WTC11 (cell line): ENCODE data around the gene LMLN. TPM values are rescaled to one million over a fixed set of nuclear protein-coding genes. Genes with fewer than 3 reads are reported as not detected.
A peak's percentile ranks its signal among the peaks of the same experiment; 100 is the strongest.
"Not testable (repeated sequence)": the region's sequence is repeated elsewhere in the genome, so short reads cannot be mapped to it uniquely, and the experiment has no call there.

Source experiments
- ATAC-seq: fragments of 200-7000 bp; cut with Tn5 transposase; 2 replicates; pipeline ENCODE4 v1.10.0; 2021; ENCODE audit warnings: mild to moderate bottlenecking, moderate library complexity
- CTCF ChIA-PET: fragments of 300-600 bp; sonication (Branson Sonifier 250); formaldehyde crosslinking; loops from one replicate; lab custom pipeline; 2021; ENCODE audit warnings: antibody characterized with exemption; lab: Charles Lee
- POLR2A ChIA-PET: fragments of 350-600 bp; sonication (Branson Sonifier 250); formaldehyde crosslinking; loops from one replicate; lab custom pipeline; 2021; ENCODE audit warnings: antibody characterized with exemption; lab: Charles Lee
- DNase-seq: peaks from one replicate; pipeline ENCODE4 v3.0.0; 2021; ENCODE audit warnings: low spot score
- H3K27ac Mint-ChIP-seq: 2 replicates; pipeline ENCODE4 v1.8.0; 2021; ENCODE audit warnings: mixed read lengths
- H3K27me3 Mint-ChIP-seq: 2 replicates; pipeline ENCODE4 v1.8.0; 2021; ENCODE audit warnings: low read depth, mild to moderate bottlenecking, moderate library complexity, mixed read lengths
- H3K36me3 Mint-ChIP-seq: 2 replicates; pipeline ENCODE4 v1.8.0; 2021; ENCODE audit warnings: mixed read lengths
- H3K4me1 Mint-ChIP-seq: 2 replicates; pipeline ENCODE4 v1.8.0; 2022; ENCODE audit warnings: mixed read lengths
- H3K4me3 Mint-ChIP-seq: 2 replicates; pipeline ENCODE4 v1.8.0; 2021; ENCODE audit warnings: mild to moderate bottlenecking, moderate library complexity, mixed read lengths
- H3K9me3 Mint-ChIP-seq: 2 replicates; pipeline ENCODE4 v1.8.0; 2021; ENCODE audit warnings: mixed read lengths
- CBFB ChIP-seq: sonication (generic); formaldehyde crosslinking; IDR thresholded peaks from 2 replicates; pipeline ENCODE4 v1.8.1; 2022; ENCODE audit warnings: mild to moderate bottlenecking, low read depth, missing genetic modification reagents
- ESRRA ChIP-seq: sonication (generic); formaldehyde crosslinking; IDR thresholded peaks from 2 replicates; pipeline ENCODE4 v1.8.1; 2022; ENCODE audit warnings: mild to moderate bottlenecking, missing genetic modification reagents, borderline replicate concordance
- JUN ChIP-seq: sonication (generic); formaldehyde crosslinking; IDR thresholded peaks from 2 replicates; pipeline ENCODE4 v1.8.0; 2023; ENCODE audit warnings: mild to moderate bottlenecking, missing genetic modification reagents
- NFATC4 ChIP-seq: fragments of 250-450 bp; sonication (Bioruptor Pico); IDR thresholded peaks from 2 replicates; pipeline ENCODE4 v1.9.0; 2021; ENCODE audit warnings: mild to moderate bottlenecking
- NFYB ChIP-seq: sonication (generic); formaldehyde crosslinking; conservative IDR thresholded peaks from 2 replicates; pipeline ENCODE4 v1.8.0; 2022; ENCODE audit warnings: low read depth, missing genetic modification reagents
- NR2C2 ChIP-seq: sonication (generic); formaldehyde crosslinking; IDR thresholded peaks from 2 replicates; pipeline ENCODE4 v1.8.0; 2022; ENCODE audit warnings: mild to moderate bottlenecking, missing genetic modification reagents
- RORB ChIP-seq: fragments of 250-450 bp; sonication (Bioruptor Pico); IDR thresholded peaks from 2 replicates; pipeline ENCODE4 v1.9.0; 2021; ENCODE audit warnings: mild to moderate bottlenecking
- ZNF121 ChIP-seq: sonication (generic); formaldehyde crosslinking; IDR thresholded peaks from 2 replicates; pipeline ENCODE4 v1.8.0; 2023; ENCODE audit warnings: missing genetic modification reagents
- ZNF219 ChIP-seq: sonication (generic); formaldehyde crosslinking; IDR thresholded peaks from 2 replicates; pipeline ENCODE4 v1.8.0; 2023; ENCODE audit warnings: missing genetic modification reagents, mild to moderate bottlenecking, borderline replicate concordance
- total RNA-seq: library from RNA; stranded (reverse); gene quantifications from 3 replicates; pipeline ENCODE4 v1.2.3, GENCODE V29; 2021
- TF ChIP-seq, protein P1 (sequence below): sonication (generic); formaldehyde crosslinking; IDR thresholded peaks from 2 replicates; pipeline ENCODE4 v1.8.1; 2022; ENCODE audit warnings: low read depth, mild to moderate bottlenecking, moderate library complexity, missing genetic modification reagents, borderline replicate concordance
- TF ChIP-seq, protein P2 (sequence below): fragments of 250-450 bp; sonication (Bioruptor Pico); IDR thresholded peaks from 2 replicates; pipeline ENCODE4 v2.1.2; 2022; ENCODE audit warnings: mild to moderate bottlenecking, moderate library complexity
- TF ChIP-seq, protein P3 (sequence below): sonication (generic); formaldehyde crosslinking; conservative IDR thresholded peaks from 2 replicates; pipeline ENCODE4 v1.8.1; 2022; ENCODE audit warnings: mild to moderate bottlenecking, missing genetic modification reagents
- TF ChIP-seq, protein P4 (sequence below): sonication (generic); formaldehyde crosslinking; IDR thresholded peaks from 2 replicates; pipeline ENCODE4 v1.8.1; 2022; ENCODE audit warnings: low read depth, missing genetic modification reagents, borderline replicate concordance
- TF ChIP-seq, protein P5 (sequence below): fragments of 250-450 bp; sonication (Bioruptor Pico); IDR thresholded peaks from 2 replicates; pipeline ENCODE4 v1.9.0; 2021; ENCODE audit warnings: mild to moderate bottlenecking
- TF ChIP-seq, protein P6 (sequence below): fragments of 250-450 bp; sonication (Bioruptor Pico); IDR thresholded peaks from 2 replicates; pipeline ENCODE4 v1.9.0; 2021; ENCODE audit warnings: mild to moderate bottlenecking
- TF ChIP-seq, protein P7 (sequence below): fragments of 250-450 bp; sonication (Bioruptor Pico); IDR thresholded peaks from 2 replicates; pipeline ENCODE4 v1.8.0; 2021; ENCODE audit warnings: mild to moderate bottlenecking

LMLN gene
- total RNA-seq, 1 experiment from 2014 or later: 5.2 TPM

DNA sequence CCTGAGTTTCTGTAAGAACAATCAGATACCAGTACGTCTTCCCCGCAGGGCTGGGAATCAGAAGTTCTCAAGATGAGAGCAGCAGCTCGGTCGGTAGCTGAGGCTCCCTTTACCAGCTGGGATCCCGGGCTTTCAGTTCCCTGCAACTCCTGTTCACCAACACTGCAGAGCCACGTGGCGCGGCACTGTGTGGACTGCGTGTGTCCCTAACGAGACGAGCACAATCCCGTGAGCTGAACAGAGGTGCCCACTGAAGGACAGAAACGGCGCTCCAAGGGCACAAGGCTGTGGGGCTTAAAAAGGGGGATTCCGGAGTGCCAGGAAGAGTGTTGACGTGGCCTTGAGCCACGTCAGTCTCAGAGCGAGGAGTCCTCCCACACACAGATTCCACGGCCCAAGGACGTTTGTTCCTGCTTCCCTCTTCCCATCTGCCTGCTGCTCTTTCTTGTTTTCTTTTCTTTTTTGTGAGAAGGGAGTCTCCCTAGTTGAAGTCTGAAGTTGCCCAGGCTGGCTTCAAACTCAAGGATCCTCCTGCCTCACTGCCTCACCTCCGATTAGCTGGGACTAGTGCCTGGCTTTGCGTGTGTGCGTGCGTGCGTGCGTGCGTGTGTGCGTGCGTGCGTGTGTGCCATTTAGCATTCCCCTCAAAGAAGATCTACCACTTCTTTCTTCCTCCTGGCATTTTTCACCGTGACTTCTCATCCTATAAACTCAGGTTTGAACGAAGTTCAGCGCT lies 47.1 kb upstream of the LMLN start:
- CTCF ChIA-PET: interaction anchor here (0.5 to 1.4 kb wide), 4 partner anchors 10 to 166 kb away, joined by 3 to 4 read pairs (median 4); no protein-coding TSS in a partner anchor

DNA sequence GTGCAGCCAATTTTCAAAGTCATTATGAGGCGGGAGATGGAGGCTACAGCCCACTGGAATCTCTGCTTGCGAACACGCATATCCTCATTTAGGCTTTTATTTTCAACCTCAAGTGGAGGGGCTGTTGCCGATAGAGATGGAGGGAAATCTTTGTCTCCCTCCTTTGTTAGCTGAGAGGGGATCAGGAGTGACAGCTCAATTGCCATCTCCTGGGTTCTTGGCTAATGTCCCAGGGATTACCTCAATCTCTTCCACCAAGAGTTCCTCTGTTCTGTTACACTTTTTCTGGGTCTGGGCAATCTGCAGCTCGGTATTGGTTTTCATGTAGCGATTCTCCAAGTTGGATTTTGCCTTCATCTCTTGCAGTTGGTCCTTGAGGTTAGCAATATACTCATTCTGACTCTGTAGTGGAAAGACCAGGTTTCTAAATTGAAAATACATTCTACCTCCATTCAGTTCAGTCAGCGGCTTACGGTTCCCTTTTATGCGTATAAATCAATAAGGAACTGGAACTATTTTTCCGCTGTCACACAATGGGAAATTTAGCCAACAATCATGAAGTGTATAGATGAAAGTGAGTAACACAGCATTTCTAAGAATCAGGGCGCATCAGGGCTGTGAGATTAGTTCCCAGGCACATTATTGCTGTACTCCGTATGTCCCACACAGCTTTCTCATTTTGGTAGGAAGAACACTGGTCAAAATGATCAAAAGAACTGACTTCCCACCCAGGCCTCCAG lies 46.2 kb upstream of the LMLN start:
- no peak for TF ChIP-seq NFATC4
- TF ChIP-seq, protein P1, sequence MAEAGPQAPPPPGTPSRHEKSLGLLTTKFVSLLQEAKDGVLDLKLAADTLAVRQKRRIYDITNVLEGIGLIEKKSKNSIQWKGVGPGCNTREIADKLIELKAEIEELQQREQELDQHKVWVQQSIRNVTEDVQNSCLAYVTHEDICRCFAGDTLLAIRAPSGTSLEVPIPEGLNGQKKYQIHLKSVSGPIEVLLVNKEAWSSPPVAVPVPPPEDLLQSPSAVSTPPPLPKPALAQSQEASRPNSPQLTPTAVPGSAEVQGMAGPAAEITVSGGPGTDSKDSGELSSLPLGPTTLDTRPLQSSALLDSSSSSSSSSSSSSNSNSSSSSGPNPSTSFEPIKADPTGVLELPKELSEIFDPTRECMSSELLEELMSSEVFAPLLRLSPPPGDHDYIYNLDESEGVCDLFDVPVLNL (CRISPR knock-in tag): no peak
- TF ChIP-seq, protein P2, sequence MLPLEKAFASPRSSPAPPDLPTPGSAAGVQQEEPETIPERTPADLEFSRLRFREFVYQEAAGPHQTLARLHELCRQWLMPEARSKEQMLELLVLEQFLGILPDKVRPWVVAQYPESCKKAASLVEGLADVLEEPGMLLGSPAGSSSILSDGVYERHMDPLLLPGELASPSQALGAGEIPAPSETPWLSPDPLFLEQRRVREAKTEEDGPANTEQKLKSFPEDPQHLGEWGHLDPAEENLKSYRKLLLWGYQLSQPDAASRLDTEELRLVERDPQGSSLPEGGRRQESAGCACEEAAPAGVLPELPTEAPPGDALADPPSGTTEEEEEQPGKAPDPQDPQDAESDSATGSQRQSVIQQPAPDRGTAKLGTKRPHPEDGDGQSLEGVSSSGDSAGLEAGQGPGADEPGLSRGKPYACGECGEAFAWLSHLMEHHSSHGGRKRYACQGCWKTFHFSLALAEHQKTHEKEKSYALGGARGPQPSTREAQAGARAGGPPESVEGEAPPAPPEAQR: no peak
- TF ChIP-seq, protein P3, sequence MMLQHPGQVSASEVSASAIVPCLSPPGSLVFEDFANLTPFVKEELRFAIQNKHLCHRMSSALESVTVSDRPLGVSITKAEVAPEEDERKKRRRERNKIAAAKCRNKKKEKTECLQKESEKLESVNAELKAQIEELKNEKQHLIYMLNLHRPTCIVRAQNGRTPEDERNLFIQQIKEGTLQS (CRISPR knock-in tag): no peak
- TF ChIP-seq ZNF121 (CRISPR knock-in tag): no peak
- TF ChIP-seq, protein P4, sequence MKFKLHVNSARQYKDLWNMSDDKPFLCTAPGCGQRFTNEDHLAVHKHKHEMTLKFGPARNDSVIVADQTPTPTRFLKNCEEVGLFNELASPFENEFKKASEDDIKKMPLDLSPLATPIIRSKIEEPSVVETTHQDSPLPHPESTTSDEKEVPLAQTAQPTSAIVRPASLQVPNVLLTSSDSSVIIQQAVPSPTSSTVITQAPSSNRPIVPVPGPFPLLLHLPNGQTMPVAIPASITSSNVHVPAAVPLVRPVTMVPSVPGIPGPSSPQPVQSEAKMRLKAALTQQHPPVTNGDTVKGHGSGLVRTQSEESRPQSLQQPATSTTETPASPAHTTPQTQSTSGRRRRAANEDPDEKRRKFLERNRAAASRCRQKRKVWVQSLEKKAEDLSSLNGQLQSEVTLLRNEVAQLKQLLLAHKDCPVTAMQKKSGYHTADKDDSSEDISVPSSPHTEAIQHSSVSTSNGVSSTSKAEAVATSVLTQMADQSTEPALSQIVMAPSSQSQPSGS (CRISPR knock-in tag): no peak
- TF ChIP-seq, all 79 proteins: peak for 0
- ChIA-PET CTCF (interaction anchor here (1.4 kb wide), 1 partner anchor 9 kb away, joined by 3 read pairs; no protein-coding TSS in a partner anchor), POLR2A (no interaction called here)
- Mint-ChIP-seq H3K27me3 (no peaks in the 10 kb centered on the region), H3K36me3 (no peaks in the 10 kb centered on the region), H3K4me1 (peaks cover 10% of the 10 kb centered on the region), H3K27ac (peak overlapping the region; percentile 31; the same call in 1 of the 2 replicates), H3K4me3 (no peak overlapping the region), H3K9me3 (no peaks in the 10 kb centered on the region)
- no peak for DNase-seq
- ATAC-seq: no peak

More for the DNA sequence above, 47.1 kb upstream of the LMLN start:
- H3K27ac Mint-ChIP-seq: 0 out of 2 replicates have a peak overlapping the region, but pooled peaks have one; percentile 45
- no peaks in the 10 kb centered on the region for H3K9me3 Mint-ChIP-seq
- peaks cover 10% of the 10 kb centered on the region for H3K4me1 Mint-ChIP-seq
- peak; percentile 44 for ATAC-seq
- POLR2A ChIA-PET: no interaction called here
- TF ChIP-seq ESRRA (CRISPR knock-in tag) (no peak), NR2C2 (CRISPR knock-in tag) (no peak), ZNF219 (CRISPR knock-in tag) (no peak), JUN (CRISPR knock-in tag) (no peak), RORB (no peak), CBFB (no peak), NFYB (CRISPR knock-in tag) (no peak)
- TF ChIP-seq, protein P5, sequence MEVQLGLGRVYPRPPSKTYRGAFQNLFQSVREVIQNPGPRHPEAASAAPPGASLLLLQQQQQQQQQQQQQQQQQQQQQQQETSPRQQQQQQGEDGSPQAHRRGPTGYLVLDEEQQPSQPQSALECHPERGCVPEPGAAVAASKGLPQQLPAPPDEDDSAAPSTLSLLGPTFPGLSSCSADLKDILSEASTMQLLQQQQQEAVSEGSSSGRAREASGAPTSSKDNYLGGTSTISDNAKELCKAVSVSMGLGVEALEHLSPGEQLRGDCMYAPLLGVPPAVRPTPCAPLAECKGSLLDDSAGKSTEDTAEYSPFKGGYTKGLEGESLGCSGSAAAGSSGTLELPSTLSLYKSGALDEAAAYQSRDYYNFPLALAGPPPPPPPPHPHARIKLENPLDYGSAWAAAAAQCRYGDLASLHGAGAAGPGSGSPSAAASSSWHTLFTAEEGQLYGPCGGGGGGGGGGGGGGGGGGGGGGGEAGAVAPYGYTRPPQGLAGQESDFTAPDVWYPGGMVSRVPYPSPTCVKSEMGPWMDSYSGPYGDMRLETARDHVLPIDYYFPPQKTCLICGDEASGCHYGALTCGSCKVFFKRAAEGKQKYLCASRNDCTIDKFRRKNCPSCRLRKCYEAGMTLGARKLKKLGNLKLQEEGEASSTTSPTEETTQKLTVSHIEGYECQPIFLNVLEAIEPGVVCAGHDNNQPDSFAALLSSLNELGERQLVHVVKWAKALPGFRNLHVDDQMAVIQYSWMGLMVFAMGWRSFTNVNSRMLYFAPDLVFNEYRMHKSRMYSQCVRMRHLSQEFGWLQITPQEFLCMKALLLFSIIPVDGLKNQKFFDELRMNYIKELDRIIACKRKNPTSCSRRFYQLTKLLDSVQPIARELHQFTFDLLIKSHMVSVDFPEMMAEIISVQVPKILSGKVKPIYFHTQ: no peak
- TF ChIP-seq, protein P6, sequence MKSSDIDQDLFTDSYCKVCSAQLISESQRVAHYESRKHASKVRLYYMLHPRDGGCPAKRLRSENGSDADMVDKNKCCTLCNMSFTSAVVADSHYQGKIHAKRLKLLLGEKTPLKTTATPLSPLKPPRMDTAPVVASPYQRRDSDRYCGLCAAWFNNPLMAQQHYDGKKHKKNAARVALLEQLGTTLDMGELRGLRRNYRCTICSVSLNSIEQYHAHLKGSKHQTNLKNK (CRISPR knock-in tag): no peak
- TF ChIP-seq, protein P7, sequence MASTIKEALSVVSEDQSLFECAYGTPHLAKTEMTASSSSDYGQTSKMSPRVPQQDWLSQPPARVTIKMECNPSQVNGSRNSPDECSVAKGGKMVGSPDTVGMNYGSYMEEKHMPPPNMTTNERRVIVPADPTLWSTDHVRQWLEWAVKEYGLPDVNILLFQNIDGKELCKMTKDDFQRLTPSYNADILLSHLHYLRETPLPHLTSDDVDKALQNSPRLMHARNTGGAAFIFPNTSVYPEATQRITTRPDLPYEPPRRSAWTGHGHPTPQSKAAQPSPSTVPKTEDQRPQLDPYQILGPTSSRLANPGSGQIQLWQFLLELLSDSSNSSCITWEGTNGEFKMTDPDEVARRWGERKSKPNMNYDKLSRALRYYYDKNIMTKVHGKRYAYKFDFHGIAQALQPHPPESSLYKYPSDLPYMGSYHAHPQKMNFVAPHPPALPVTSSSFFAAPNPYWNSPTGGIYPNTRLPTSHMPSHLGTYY (CRISPR knock-in tag): no peak
- H3K27me3 Mint-ChIP-seq: no peaks in the 10 kb centered on the region
- no peak for DNase-seq
- no peak overlapping the region for H3K4me3 Mint-ChIP-seq
- H3K36me3 Mint-ChIP-seq: no peaks in the 10 kb centered on the region

DNA sequence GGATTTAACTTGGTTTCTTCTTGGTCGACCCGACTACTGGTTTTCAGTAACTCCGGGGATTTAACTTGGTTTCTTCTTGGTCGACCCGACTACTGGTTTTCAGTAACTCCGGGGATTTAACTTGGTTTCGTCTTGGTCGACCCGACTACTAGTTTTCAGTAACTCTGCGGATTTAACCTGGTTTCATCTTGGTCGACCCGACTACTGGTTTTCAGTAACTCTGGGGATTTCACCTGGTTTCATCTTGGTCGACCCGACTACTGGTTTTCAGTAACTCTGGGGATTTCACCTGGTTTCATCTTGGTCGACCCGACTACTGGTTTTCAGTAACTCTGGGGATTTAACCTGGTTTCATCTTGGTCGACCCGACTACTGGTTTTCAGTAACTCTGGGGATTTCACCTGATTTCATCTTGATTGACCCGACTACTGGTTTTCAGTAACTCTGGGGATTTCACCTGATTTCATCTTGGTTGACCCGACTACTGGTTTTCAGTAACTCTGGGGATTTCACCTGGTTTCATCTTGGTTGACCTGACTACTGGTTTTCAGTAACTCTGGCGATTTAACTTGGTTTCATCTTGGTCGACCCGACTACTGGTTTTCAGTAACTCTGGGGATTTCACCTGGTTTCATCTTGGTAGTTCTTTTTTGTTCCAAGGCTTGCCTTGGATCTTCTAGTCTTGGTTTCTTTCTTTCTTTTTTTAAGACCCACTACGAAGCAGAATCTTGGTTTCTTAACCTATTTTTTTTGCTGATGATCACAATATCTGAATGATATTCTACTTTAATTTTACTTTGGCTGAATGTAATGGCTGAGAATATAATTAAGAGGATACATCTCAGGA lies 38.4 kb upstream of the LMLN start:
- H3K4me3 Mint-ChIP-seq, H3K4me1 Mint-ChIP-seq, ATAC-seq, H3K36me3 Mint-ChIP-seq, CTCF ChIA-PET, H3K27me3 Mint-ChIP-seq, POLR2A ChIA-PET, H3K27ac Mint-ChIP-seq, DNase-seq, H3K9me3 Mint-ChIP-seq: not testable (repeated sequence)
